ENCODE measurements around the gene SCYGR5.

- no peak for TF ChIP-seq CTCF (IDR thresholded peaks at IDR 0.05)
- TF ChIP-seq POLR2A (IDR thresholded peaks at IDR 0.05), result no peak
Measured at GRCh38 chr2:227713291-227713690, 46.7 kb downstream of the SCYGR5 start.
